Uterus (tissue), 2 donors: ENCODE measurements around the gene NDEL1.

Experiments
- POLR2A ChIP-seq, 2 donors: fragments of 450-650 bp; IDR thresholded peaks; one replicate each; pipeline ENCODE4 v1.6.1; 2016; ENCODE audit warnings: antibody characterized with exemption in 2 of 2, mild to moderate bottlenecking in 1 of 2, moderate library complexity in 1 of 2
- TF ChIP-seq, protein P1 (sequence below), 4 experiments: fragments of 200-600 bp in 2 of 4; fragments of 450-650 bp in 2 of 4; sonication (generic) in 2 of 4; IDR thresholded peaks; one replicate each; pipeline ENCODE4 v1.5.1; 2016 to 2019; ENCODE audit warnings: antibody characterized with exemption in 4 of 4, mild to moderate bottlenecking in 2 of 4, moderate library complexity in 1 of 4

DNA sequence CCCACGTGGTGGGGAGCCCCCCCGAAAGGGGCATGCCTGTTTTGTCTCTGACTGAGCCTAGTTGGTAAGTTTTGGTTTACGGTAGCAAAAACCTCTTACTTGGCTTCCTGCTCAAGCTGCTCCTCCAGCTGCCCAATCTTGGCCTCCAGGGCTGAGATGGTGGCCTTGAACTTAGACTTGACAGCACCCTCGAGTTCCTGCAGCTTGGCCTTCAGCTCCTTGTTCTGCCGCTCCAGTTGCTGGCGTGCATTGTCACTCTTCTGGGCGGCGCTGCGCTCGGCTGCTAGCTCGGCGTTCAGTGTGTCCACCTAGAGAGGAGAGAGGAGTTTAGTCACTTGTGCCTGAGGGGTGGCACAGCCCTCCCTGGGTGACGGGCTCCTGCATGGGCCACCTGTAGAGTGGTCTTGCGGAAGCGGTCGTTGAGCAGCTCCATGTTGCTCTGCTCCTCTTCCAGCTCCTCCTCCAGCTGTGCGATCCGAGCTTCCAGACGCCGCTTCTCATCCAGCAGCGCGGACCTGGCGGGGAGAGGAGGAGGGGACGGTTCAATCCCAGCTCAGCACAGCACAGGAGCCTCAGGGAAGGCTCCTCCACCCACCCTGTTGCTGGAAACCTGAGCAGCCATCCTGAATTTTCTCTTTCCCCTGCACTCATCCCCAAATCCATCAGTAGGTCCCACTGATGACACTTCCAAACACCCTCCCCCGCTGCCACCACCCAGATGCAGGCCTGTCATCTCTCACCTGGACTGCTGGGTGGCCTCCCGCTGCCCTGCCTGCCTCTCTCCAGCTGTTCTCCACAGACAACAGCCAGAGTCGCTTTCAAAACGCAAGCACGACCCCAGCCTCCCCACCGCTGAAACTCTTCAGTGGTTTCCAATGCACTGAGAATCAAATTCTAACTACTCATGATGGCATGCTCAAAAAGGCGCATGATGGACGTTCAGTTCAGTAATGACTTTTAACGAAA is 44.6 kb downstream of the NDEL1 start:
- TF ChIP-seq, protein P1, sequence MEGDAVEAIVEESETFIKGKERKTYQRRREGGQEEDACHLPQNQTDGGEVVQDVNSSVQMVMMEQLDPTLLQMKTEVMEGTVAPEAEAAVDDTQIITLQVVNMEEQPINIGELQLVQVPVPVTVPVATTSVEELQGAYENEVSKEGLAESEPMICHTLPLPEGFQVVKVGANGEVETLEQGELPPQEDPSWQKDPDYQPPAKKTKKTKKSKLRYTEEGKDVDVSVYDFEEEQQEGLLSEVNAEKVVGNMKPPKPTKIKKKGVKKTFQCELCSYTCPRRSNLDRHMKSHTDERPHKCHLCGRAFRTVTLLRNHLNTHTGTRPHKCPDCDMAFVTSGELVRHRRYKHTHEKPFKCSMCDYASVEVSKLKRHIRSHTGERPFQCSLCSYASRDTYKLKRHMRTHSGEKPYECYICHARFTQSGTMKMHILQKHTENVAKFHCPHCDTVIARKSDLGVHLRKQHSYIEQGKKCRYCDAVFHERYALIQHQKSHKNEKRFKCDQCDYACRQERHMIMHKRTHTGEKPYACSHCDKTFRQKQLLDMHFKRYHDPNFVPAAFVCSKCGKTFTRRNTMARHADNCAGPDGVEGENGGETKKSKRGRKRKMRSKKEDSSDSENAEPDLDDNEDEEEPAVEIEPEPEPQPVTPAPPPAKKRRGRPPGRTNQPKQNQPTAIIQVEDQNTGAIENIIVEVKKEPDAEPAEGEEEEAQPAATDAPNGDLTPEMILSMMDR (IDR thresholded peaks at IDR 0.05): no peak
- no peak for TF ChIP-seq POLR2A (IDR thresholded peaks at IDR 0.05)
